Mucosa of rectum (tissue), 2 donors: ENCODE results near the gene BRAP.
A peak's percentile ranks its signal among the peaks of the same experiment; 100 is the strongest.
"Not testable (repeated sequence)": the region's sequence is repeated elsewhere in the genome, so short reads cannot be mapped to it uniquely, and the experiment has no call there.

ENCODE experiments used
- H3K27ac ChIP-seq, 2 donors: one replicate each; pipeline ENCODE4 v1.7.0; 2013; ENCODE audit warnings: inconsistent platforms in 2 of 2, low read depth in 2 of 2, low read length in 2 of 2
- H3K27me3 ChIP-seq, 2 donors: one replicate each; pipeline ENCODE4 v1.7.0; 2013; ENCODE audit warnings: low read length in 2 of 2; ENCODE audit not compliant: control insufficient read depth in 2 of 2, insufficient read depth in 2 of 2
- H3K36me3 ChIP-seq, 2 donors: one replicate each; pipeline ENCODE4 v1.7.0; 2013; ENCODE audit warnings: low read length in 2 of 2; ENCODE audit not compliant: control insufficient read depth in 2 of 2, insufficient read depth in 2 of 2
- H3K4me1 ChIP-seq, 2 donors: one replicate each; pipeline ENCODE4 v1.7.0; 2013; ENCODE audit warnings: low read length in 2 of 2, mild to moderate bottlenecking in 1 of 2; ENCODE audit not compliant: control insufficient read depth in 2 of 2, insufficient read depth in 2 of 2
- H3K4me3 ChIP-seq, 2 donors: one replicate each; pipeline ENCODE4 v1.7.0; 2013; ENCODE audit warnings: low read length in 2 of 2
- H3K9ac ChIP-seq, 2 donors: one replicate each; pipeline ENCODE4 v1.7.0; 2013; ENCODE audit warnings: low read length in 2 of 2, low read depth in 1 of 2, mild to moderate bottlenecking in 1 of 2
- H3K9me3 ChIP-seq, 2 donors: one replicate each; pipeline ENCODE4 v1.7.0; 2013; ENCODE audit warnings: low read length in 2 of 2; ENCODE audit not compliant: control insufficient read depth in 2 of 2
- donor health status: healthy.
- donor health status: Normal muscosa, but diverticular disease.

Gene BRAP

GRCh38 chr12:111684485-111685198 lies 1.1 kb downstream of the BRAP start:
- peak overlapping the region in 1 of 2 donors; percentile 94 for H3K27ac ChIP-seq
- H3K27me3 ChIP-seq, H3K9me3 ChIP-seq: not testable (repeated sequence)
- peaks cover 14 to 18% of the 10 kb centered on the region in 2 donors for H3K4me1 ChIP-seq
- peak overlapping the region; percentile 86 to 92 for H3K9ac ChIP-seq
- H3K36me3 ChIP-seq = peaks cover 27 to 30% of the 10 kb centered on the region in 2 donors
- peak overlapping the region; percentile 100 for H3K4me3 ChIP-seq

DNA sequence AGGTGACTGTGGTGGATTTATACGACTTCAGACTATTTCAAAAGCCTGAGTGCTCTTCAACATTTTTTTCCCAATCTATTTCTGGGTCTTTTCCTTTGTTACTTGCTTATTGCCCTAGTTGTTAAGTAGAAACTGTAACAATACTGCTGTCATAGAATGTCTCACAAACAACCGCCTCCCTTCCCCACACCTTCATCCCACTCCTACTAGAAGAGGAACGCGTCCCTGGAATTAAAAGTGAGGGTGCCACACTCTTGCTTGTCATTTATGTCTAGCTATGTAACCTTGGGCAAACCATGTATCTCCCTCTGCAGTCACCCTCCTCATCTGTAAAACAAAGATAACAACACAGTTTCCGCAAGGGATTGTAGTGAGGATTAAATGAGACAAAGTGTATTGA lies 8.6 kb downstream of the BRAP start:
- Histone ChIP-seq H3K4me3 (no peak overlapping the region), H3K27me3 (no peaks in the 10 kb centered on the region), H3K36me3 (peaks cover 58 to 77% of the 10 kb centered on the region in 2 donors), H3K4me1 (no peaks in the 10 kb centered on the region), H3K9me3 (no peaks in the 10 kb centered on the region), H3K9ac (no peak overlapping the region), H3K27ac (no peak overlapping the region)

DNA sequence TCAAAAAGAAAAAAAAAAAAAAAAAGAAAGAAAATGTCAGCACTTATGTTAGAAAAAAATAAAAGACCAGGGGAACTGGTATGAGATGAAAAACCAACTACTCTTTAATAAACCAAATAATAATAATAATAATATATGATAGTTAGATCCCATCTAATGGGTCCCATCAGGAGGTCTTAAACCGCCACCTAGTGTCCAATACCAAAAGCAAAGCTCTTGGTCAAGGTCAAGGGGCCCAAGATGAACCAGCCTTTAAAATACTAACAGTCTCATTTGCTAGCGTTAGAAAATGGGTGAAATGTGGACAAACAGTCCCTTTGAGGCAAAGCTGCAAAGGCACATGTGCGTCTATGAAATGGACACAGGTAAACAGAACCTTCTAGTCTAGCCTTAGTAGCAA lies 12.3 kb downstream of the BRAP start:
- Histone ChIP-seq H3K9me3 (no peaks in the 10 kb centered on the region), H3K4me1 (no peaks in the 10 kb centered on the region), H3K36me3 (peaks cover 46 to 71% of the 10 kb centered on the region in 2 donors), H3K9ac (no peak overlapping the region), H3K27me3 (no peaks in the 10 kb centered on the region), H3K4me3 (no peak overlapping the region), H3K27ac (no peak overlapping the region)

DNA sequence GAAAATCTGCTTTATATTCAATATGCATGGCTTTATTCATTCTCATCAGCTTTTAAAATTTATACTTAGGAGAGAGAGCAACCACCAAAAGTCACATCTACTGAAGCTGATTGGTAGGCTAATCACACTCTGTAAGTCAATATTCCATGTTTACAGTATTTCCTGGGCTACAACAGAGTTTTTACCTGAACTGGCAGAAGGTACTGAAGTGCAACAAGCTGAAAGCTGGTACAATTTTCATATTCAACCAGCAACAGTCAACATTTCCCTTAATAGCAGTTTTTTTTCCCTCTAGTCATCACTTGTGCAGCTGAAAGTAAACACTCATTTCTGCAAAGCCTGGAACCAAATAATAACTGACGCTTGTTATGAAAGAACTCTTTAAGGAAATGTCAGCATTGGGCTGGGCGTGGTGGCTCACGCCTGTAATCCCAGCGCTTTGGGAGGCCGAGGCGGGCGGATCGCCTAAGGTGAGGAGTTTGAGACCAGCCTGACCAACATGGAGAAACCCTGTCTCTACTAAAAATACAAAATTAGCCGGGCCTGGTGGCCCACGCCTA lies 12.9 kb downstream of the BRAP start:
- no peaks in the 10 kb centered on the region for H3K4me1 ChIP-seq
- no peak overlapping the region for H3K27ac ChIP-seq
- no peak overlapping the region for H3K4me3 ChIP-seq
- H3K36me3 ChIP-seq = peaks cover 46 to 71% of the 10 kb centered on the region in 2 donors
- H3K9me3 ChIP-seq = no peaks in the 10 kb centered on the region
- no peak overlapping the region for H3K9ac ChIP-seq
- no peaks in the 10 kb centered on the region for H3K27me3 ChIP-seq

- Histone ChIP-seq H3K9me3 (no peaks in the 10 kb centered on the region), H3K4me3 (no peak overlapping the region), H3K9ac (peak overlapping the region in 1 of 2 donors; percentile 32), H3K27me3 (no peaks in the 10 kb centered on the region), H3K27ac (no peak overlapping the region), H3K4me1 (no peaks in the 10 kb centered on the region), H3K36me3 (peaks cover 47 to 59% of the 10 kb centered on the region in 2 donors)
Observed at GRCh38 chr12:111664961-111665865, 20.5 kb downstream of the BRAP start.

DNA sequence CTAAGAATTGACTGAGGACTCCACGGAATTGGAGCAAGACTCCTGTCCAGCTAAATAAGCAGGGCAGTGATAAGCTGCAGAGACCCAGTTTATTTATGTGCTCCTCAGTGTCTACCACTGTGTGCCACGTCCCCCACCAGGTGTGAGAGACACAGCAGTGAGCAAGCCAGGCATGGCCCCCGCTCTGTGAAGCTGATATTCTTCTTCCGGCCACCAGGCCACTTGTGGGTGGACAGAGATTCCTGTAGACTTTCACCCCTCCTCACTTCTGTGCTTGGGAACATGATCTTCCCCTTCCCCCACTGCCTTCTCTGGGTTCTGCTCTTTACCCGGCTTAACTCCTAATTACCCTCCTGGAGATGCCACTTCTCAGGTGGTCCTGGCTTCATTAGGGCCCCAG lies 21.3 kb downstream of the BRAP start:
- H3K4me1 ChIP-seq = no peaks in the 10 kb centered on the region
- no peak overlapping the region for H3K27ac ChIP-seq
- H3K36me3 ChIP-seq = peaks cover 44 to 59% of the 10 kb centered on the region in 2 donors
- H3K9me3 ChIP-seq = no peaks in the 10 kb centered on the region
- no peak overlapping the region for H3K9ac ChIP-seq
- H3K4me3 ChIP-seq = no peak overlapping the region
- H3K27me3 ChIP-seq = no peaks in the 10 kb centered on the region

DNA sequence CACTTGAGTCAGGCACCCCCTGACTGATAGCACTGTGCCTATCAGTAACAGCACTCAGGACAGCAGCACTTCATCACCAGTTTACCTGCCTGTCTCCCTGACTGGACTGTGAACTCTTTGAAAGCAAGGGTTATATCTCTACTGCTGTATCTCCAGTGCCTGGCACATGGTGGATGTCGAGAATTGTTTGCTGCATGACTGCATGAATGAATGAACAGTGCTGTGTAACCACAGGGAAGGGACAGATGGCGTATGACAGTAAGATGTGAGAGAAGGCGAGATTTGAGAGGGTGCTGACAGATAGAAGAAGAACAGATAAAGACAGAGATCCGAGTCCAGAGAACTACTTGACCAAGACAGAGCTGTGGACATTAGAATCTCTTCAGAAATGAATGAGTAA lies 29.7 kb downstream of the BRAP start:
- Histone ChIP-seq H3K9me3 (no peaks in the 10 kb centered on the region), H3K4me3 (no peak overlapping the region), H3K9ac (no peak overlapping the region), H3K27me3 (no peaks in the 10 kb centered on the region), H3K27ac (no peak overlapping the region), H3K36me3 (peaks cover 49 to 66% of the 10 kb centered on the region in 2 donors), H3K4me1 (no peaks in the 10 kb centered on the region)

DNA sequence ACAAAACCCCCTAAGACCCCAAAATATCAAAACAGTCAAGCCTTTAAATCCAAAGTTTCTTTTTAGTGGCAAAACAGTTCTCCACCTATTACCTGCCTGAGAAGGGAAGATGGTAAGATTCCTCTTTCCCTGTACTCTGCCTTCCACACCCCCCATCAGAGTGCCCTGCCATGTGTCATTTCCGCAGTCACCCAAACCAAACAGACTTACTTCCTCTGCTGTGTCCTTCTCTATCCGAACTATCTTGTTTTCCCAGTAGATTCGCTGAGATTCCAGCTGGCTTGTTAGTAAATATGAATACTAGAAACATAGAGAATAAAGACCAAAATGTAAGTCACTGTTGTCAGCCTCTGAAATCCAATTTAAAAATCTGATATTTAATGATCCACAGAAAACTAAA lies 30.4 kb downstream of the BRAP start:
- peaks cover 52 to 64% of the 10 kb centered on the region in 2 donors for H3K36me3 ChIP-seq

DNA sequence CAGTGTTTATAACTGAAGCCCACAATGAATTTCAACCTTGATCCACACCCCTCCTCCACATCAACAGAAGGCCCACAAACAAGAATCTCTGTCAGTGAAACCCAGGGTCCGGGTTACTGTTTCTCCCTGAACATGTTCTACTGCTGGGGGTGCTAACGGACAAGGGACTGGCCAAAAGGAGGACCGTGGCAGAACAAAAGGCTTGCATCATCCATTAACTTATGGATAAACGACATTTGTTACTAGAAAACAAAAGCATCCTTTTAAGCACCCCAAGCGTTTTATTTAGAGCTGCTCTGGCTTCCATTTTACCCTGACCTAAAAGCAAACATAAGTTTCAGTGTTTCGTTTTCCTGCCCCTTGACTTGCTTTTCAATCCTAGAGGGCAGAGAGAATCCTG lies 32.2 kb downstream of the BRAP start:
- Histone ChIP-seq H3K9me3 (no peaks in the 10 kb centered on the region), H3K9ac (no peak overlapping the region), H3K4me1 (no peaks in the 10 kb centered on the region), H3K27me3 (no peaks in the 10 kb centered on the region), H3K36me3 (peaks cover 47 to 61% of the 10 kb centered on the region in 2 donors), H3K4me3 (no peak overlapping the region), H3K27ac (no peak overlapping the region)

More for the DNA sequence above, 30.4 kb downstream of the BRAP start:
- Histone ChIP-seq H3K4me3 (no peak overlapping the region), H3K27me3 (no peaks in the 10 kb centered on the region), H3K27ac (no peak overlapping the region), H3K9me3 (no peaks in the 10 kb centered on the region), H3K9ac (no peak overlapping the region), H3K4me1 (no peaks in the 10 kb centered on the region)

GRCh38 chr12:111652530-111652929 lies 33.2 kb downstream of the BRAP start:
- H3K36me3 ChIP-seq = peaks cover 43 to 60% of the 10 kb centered on the region in 2 donors
- not testable (repeated sequence) for H3K9me3 ChIP-seq, H3K9ac ChIP-seq, H3K27me3 ChIP-seq, H3K4me1 ChIP-seq, H3K27ac ChIP-seq, H3K4me3 ChIP-seq
